Muscle of leg (tissue), 11 donors: ENCODE data around the gene ISG15. TPM values are rescaled to one million over a fixed set of nuclear protein-coding genes. Genes with fewer than 3 reads are reported as not detected.
"Not testable (repeated sequence)": the region's sequence is repeated elsewhere in the genome, so short reads cannot be mapped to it uniquely, and the experiment has no call there.

Source experiments
- DNase-seq: peaks from one replicate; pipeline ENCODE4 v3.0.0; 2013
- H3K27ac ChIP-seq: one replicate; pipeline ENCODE4 v1.5.1; 2013; ENCODE audit warnings: mild to moderate bottlenecking, low read length, control low read depth
- H3K27me3 ChIP-seq: one replicate; pipeline ENCODE4 v1.6.1; 2013; ENCODE audit warnings: low read length; ENCODE audit not compliant: control insufficient read depth, insufficient read depth
- H3K36me3 ChIP-seq: one replicate; pipeline ENCODE4 v1.6.1; 2013; ENCODE audit warnings: low read length; ENCODE audit not compliant: control insufficient read depth, insufficient read depth
- H3K4me1 ChIP-seq: one replicate; pipeline ENCODE4 v1.6.1; 2013; ENCODE audit warnings: low read length; ENCODE audit not compliant: control insufficient read depth, insufficient read depth
- H3K4me3 ChIP-seq: one replicate; pipeline ENCODE4 v1.5.1; 2013; ENCODE audit warnings: low read length, control low read depth
- H3K9me3 ChIP-seq: replicated peaks from 2 replicates; pipeline ENCODE4 v1.6.1; 2013; ENCODE audit warnings: low read depth, low read length; ENCODE audit not compliant: control insufficient read depth
- WGBS: methylation state at CpG from one replicate; pipeline ENCODE4 v1.1.5; 2013; ENCODE audit warnings: missing lambda C conversion rate; ENCODE audit not compliant: insufficient coverage; 5-methylcytosine and 5-hydroxymethylcytosine counted together
- polyA plus RNA-seq, 8 donors: library from polyadenylated mRNA; unstranded; fragments of 120-200 nt; gene quantifications; one replicate each; pipeline versions ENCODE4 v1.2.1 to v1.2.3, GENCODE V29; 2013; ENCODE audit warnings: inconsistent platforms in 1 of 8, low replicate concordance in 1 of 8; ENCODE audit not compliant: insufficient read length in 8 of 8, insufficient read depth in 1 of 8
- total RNA-seq: library from RNA; stranded (reverse); fragments of 120-200 nt; gene quantifications from one replicate; pipeline ENCODE4 v1.2.4, GENCODE V29; 2013

Gene ISG15
- total and polyA plus RNA-seq, 9 donors: 8.2 to 18.8 (median 12.6) TPM

DNA sequence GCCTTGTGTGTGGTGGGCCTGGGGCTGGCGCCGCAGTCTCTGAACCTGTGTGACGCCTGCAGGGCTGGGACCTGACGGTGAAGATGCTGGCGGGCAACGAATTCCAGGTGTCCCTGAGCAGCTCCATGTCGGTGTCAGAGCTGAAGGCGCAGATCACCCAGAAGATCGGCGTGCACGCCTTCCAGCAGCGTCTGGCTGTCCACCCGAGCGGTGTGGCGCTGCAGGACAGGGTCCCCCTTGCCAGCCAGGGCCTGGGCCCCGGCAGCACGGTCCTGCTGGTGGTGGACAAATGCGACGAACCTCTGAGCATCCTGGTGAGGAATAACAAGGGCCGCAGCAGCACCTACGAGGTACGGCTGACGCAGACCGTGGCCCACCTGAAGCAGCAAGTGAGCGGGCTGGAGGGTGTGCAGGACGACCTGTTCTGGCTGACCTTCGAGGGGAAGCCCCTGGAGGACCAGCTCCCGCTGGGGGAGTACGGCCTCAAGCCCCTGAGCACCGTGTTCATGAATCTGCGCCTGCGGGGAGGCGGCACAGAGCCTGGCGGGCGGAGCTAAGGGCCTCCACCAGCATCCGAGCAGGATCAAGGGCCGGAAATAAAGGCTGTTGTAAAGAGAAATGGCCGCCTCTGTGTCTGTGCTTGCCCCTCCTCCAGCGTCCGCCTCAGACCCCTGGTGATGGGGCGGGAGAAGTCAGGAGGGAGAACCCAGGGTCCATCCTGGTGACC lies 788 bp downstream of the ISG15 start:
- WGBS: 33% methylated on average over 37 of the region's 41 CpGs

DNA sequence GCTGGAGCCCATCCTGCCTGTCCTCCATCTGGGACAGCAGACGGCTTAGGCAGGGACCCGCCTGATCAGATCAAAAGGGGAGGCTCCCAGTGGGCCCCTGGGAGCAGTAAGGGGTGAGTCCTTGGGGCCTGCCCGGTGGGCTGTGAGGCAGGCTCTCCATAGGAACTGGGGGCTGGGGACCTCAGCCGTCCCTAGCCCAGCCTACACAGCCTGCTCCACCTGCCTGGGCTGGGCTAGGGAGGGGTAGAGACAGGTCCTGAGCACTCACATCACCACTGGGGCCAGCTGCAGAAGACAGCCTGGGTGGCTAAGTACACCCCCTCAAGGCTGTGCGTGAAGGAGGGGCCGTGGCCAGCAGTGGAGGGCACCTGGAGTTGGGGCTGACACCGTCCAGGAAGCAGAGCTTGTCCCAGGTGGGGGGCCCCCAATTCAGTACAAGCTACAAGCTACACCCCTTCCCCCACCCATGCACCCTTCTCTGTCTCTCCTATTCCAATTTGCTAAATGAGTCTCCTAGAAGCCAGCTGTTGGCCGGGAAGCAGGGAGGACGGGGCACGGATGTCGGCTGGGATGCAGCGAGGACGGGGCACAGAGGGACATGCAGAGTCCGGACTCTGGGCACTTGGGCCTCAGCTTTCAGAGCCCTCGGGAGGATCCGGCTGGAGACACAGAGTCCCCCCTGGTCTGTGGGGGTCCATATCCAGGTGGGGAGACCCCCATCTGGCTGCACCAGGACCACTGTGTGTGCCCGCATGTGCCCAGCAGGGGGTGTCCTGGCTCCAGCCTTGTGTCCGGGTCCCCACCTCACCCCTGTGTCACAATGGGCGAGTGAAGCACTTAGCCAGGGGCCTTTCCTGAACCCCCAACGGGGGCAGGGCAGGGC lies 1.7 kb downstream of the ISG15 start:
- Histone ChIP-seq H3K27ac (peak overlapping the region; percentile 94), H3K36me3 (no peaks in the 10 kb centered on the region), H3K4me3 (peak overlapping the region; percentile 95), H3K4me1 (peaks cover 29% of the 10 kb centered on the region), H3K9me3 (peaks cover 3% of the 10 kb centered on the region), H3K27me3 (no peaks in the 10 kb centered on the region)
- 55% methylated on average over 13 of the region's 20 CpGs for WGBS
- DNase-seq: peak; percentile 24

More for the DNA sequence above, 788 bp downstream of the ISG15 start:
- Histone ChIP-seq H3K4me3 (peak overlapping the region; percentile 95), H3K4me1 (peaks cover 28% of the 10 kb centered on the region), H3K27me3 (no peaks in the 10 kb centered on the region), H3K27ac (peak overlapping the region; percentile 94), H3K9me3 (peaks cover 3% of the 10 kb centered on the region), H3K36me3 (no peaks in the 10 kb centered on the region)
- peak; percentile 72 for DNase-seq

DNA sequence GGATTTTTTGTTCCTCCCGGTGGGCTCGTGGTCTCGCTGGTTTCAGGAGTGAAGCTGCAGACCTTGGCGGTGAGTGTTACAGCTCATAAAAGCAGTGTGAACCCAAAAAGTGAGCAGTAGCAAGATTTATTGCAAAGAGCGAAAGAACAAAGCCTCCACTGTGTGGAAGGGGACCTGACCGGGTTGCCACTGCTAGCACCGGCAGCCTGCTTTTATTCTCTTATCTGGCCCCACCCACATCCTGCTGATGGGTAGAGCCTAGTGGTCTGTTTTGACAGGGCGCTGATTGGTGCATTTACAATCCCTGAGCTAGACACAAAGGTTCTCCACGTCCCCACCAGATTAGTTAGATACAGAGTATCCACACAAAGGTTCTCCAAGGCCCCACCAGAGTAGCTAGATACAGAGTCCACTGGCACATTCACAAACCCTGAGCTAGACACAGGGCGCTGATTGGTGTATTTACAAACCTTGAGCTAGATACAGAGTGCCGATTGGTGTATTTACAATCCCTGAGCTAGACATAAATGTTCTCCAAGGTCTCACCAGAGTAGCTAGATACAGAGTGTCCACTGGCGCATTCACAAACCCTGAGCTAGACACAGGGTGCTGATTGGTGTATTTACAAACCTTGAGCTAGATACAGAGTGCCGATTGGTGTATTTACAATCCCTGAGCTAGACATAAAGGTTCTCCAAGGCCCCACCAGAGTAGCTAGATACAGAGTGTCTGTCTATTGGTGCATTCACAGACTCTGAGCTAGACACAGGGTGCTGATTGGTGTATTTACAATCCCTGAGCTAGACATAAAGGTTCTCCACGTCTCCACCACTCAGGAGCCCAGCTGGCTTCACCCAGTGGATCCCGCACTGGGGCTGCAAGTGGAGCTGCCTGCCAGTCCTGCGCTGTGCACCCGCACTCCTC lies 4.4 kb downstream of the ISG15 start:
- not testable (repeated sequence) for H3K36me3 ChIP-seq, H3K9me3 ChIP-seq, DNase-seq, H3K27ac ChIP-seq, H3K27me3 ChIP-seq, H3K4me3 ChIP-seq
- WGBS: 66% methylated on average over 9 of the region's 17 CpGs
- peaks cover 47% of the 10 kb centered on the region for H3K4me1 ChIP-seq

GRCh38 chr1:1018321-1018685 lies 5.0 kb downstream of the ISG15 start:
- H3K4me1 ChIP-seq: peaks cover 51% of the 10 kb centered on the region
- not testable (repeated sequence) for DNase-seq, H3K9me3 ChIP-seq, H3K4me3 ChIP-seq, H3K27ac ChIP-seq, H3K27me3 ChIP-seq, H3K36me3 ChIP-seq
- WGBS: 95% methylated on average over 18 of the region's 26 CpGs

DNA sequence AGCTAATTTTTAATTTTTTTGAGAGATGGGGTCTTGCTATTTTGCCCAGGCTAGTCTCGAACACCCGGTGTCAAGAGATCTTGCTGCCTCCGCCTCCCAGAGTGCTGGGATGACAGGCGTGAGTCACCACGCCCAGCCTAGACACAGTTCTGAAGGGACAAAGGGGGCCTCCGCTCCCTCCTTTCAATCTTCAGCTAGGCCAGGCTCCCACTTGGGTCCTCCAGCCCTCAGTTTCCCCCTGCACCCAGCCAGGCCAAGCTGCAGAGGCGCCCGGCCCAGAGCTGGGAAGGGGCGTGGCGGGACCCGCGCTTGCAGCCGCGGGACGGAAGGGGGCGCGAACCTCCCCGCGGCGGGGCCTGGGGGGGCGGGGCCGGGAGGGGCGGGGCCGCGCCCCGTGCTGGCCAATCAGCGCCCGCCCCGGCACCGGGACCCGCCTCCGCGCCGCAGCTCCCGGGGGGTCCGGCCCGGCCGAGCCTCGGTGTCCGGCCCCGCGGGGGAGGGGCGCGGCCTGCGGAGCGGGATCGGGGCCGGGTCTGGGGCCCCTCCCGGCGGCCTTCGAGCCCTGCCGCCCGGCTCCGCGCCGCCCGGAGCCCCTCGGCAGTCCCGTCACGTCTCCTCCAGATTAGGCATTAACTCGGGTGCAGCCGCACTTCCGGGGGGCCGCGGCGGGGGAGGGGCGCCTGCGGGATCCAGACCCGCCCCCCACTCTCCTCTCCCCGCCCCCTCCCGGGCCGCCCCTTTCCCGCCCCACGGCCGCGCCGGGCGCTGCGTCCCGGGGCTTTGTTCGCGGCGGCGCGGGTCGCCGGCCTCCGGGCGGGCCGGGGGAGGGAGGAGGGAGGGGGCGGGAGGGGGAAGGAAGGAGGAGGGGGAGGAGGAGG lies 6.1 kb downstream of the ISG15 start:
- Histone ChIP-seq H3K4me3 (peak overlapping the region; percentile 37), H3K27ac (peak overlapping the region; percentile 65), H3K4me1 (peaks cover 52% of the 10 kb centered on the region), H3K9me3 (no peaks in the 10 kb centered on the region), H3K36me3 (peaks cover 5% of the 10 kb centered on the region), H3K27me3 (peaks cover 3% of the 10 kb centered on the region)
- peak; percentile 93 for DNase-seq
- 1% methylated on average over 47 of the region's 91 CpGs for WGBS

DNA sequence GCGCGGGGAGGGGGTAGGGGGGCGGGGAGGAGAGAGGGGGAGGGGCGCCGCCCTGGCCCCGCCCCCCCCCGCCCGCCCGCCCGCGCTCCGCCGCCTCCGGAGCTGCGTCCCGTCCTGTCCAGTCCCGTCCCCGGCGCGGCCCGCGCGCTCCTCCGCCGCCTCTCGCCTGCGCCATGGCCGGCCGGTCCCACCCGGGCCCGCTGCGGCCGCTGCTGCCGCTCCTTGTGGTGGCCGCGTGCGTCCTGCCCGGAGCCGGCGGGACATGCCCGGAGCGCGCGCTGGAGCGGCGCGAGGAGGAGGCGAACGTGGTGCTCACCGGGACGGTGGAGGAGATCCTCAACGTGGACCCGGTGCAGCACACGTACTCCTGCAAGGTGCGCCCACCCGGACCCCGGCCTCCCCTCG lies 6.7 kb downstream of the ISG15 start, which contains the start of gene AGRN:
AGRN (plus strand) TSS at position 121 of the 405 bp plus-strand sequence; CDS start at position 174, 53 bp downstream.
- peak; percentile 50 for DNase-seq
- peaks cover 5% of the 10 kb centered on the region for H3K36me3 ChIP-seq
- H3K9me3 ChIP-seq: no peaks in the 10 kb centered on the region
- under 1% methylated on average over 49 of the region's 58 CpGs for WGBS
- peak within 1 kb of the TSS; percentile 65 for H3K27ac ChIP-seq
- H3K27me3 ChIP-seq: peaks cover 3% of the 10 kb centered on the region
- peak within 1 kb of the TSS; percentile 45 for H3K4me3 ChIP-seq
- peaks cover 52% of the 10 kb centered on the region for H3K4me1 ChIP-seq

DNA sequence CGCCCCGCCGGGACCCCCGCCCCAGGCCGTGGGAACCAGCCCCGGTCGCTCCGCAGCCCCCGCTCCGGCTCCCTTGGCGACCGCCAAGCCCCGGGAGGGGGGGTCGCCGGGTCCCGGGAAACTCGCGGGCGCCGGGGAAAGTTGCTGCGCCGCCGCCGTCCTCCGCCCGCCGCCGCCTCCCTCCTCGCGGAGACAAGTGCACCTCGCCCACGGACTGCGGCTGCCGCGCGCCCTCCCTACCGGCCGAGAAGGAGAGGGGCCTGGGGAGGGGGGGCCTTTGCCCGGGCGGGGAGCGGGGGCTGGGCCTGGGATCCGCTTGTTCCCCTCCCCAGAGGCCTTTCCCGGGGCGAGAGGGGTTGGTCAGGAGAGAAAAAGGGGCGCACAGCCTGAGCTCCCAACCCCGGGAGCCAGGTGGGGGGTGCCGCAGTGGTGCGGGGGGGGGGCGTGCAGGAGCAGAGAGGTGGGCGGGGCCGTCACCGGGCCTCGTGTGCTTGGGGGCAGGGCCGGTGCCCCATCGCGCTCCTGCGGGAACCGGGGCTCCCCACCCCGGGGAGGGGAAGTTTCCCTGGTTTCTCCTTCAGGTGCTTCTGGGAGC lies 7.2 kb downstream of the ISG15 start:
- H3K36me3 ChIP-seq: peaks cover 5% of the 10 kb centered on the region
- H3K9me3 ChIP-seq: no peaks in the 10 kb centered on the region
- H3K27ac ChIP-seq: peak overlapping the region; percentile 29
- peaks cover 3% of the 10 kb centered on the region for H3K27me3 ChIP-seq
- H3K4me1 ChIP-seq: peaks cover 50% of the 10 kb centered on the region
- 0% methylated on average over 27 of the region's 59 CpGs for WGBS
- peak overlapping the region; percentile 45 for H3K4me3 ChIP-seq
- DNase-seq: peak; percentile 32

DNA sequence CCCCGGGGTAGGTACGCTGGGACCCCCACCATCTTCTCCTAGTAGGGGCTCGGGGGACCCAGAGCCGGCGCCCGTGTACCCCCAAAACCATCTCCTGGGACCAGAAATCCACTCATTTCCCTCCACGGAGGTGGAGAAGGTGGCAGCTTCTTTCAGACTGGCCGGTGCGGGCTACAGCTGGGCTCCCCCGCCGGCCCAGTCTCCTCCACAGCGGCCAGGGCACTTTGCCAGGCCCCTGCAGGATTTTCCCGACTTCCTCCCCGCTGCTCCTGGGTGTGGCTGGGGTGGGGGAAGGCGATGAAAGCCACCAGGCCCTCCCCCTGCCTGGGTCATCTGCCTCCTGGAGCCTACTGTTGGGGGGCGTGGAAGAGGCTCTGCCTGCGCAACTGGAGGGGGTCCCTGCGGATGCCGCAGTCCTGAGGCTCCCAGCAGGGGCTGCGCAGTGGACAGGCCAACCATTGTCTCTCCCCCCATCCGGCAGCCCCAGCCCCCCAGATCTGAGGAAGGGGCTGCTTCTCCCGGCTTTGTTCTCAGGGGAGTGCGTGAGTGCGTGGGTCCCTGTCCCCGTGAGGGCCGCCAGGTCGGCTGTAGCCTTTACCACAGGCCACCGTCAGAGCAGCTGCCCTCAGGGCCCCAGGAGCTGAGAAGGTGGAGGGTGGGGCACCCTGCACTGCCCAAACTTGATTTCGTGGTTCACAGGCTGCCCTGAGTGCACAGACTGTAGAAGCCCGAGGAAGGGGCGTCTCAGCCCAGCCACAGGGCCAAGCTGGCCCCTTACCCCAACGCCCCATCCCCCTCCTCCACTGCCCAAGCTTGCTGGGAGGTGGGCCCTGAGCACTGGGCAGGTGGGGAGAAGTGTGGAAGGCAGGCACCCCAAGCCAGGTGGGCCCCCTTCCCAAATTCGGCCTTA lies 8.0 kb downstream of the ISG15 start:
- Histone ChIP-seq H3K9me3 (no peaks in the 10 kb centered on the region), H3K36me3 (peaks cover 5% of the 10 kb centered on the region), H3K4me1 (peaks cover 57% of the 10 kb centered on the region), H3K27ac (peak overlapping the region; percentile 29), H3K27me3 (peaks cover 3% of the 10 kb centered on the region), H3K4me3 (peak overlapping the region; percentile 45)
- peak; percentile 84 for DNase-seq
- 0% methylated on average over 2 of the region's 33 CpGs for WGBS
